Prostate gland (tissue), 2 donors: Measurements from ENCODE around the gene VWA8.

Experiments used
- CTCF ChIP-seq, 4 experiments: fragments of 200-600 bp in 2 of 4; fragments of 450-650 bp in 2 of 4; sonication (generic) in 2 of 4; IDR thresholded peaks; 1 replicate in 3 of 4; 2 replicates in 1 of 4; pipeline ENCODE4 v1.5.1; 2016 to 2019; ENCODE audit warnings: antibody characterized with exemption in 4 of 4, mild to moderate bottlenecking in 2 of 4, moderate library complexity in 2 of 4
- POLR2A ChIP-seq: fragments of 450-650 bp; IDR thresholded peaks from one replicate; pipeline ENCODE4 v1.6.1; 2016; ENCODE audit warnings: antibody characterized with exemption, mild to moderate bottlenecking

- no peak for TF ChIP-seq POLR2A
- no peak for TF ChIP-seq CTCF (IDR thresholded peaks at IDR 0.05)
These were observed 432.9 kb downstream of the VWA8 start for GRCh38 chr13:41528021-41528420.
